GM21723 (cell line): ENCODE measurements around the gene TGM2.

Source experiments
- ATAC-seq: cut with Tn5 transposase; IDR thresholded peaks from one replicate; pipeline ENCODE4 v1.9.1; 2021; ENCODE audit warnings: mild to moderate bottlenecking, moderate library complexity; ENCODE audit not compliant: unreplicated experiment

Gene TGM2

GRCh38 chr20:38162878-38163875 is 1.9 kb downstream of the TGM2 start:
- ATAC-seq: no peak

DNA sequence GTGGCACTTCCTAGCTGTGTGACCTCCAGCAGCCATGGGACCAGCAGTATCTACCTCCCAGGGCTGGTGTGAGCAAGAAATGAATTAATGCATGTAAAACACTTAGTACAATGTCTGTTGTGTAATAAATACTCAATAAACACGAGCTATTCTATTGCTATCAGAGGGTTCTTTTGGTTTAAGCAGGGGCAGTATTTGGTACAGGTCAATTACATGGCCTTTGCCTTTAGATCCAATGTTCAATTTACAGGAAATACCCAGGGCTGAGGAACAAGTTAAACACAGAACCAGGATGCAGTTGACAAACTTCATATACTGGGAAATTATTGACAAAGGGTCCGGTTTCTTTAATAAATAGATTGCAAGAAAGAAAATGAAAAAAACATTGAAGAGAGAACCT is 2.9 kb downstream of the TGM2 start:
- ATAC-seq: no peak

GRCh38 chr20:38161412-38161774 is 3.7 kb downstream of the TGM2 start:
- no peak for ATAC-seq

- ATAC-seq: no peak
These were observed 4.9 kb downstream of the TGM2 start for GRCh38 chr20:38159957-38160756.

DNA sequence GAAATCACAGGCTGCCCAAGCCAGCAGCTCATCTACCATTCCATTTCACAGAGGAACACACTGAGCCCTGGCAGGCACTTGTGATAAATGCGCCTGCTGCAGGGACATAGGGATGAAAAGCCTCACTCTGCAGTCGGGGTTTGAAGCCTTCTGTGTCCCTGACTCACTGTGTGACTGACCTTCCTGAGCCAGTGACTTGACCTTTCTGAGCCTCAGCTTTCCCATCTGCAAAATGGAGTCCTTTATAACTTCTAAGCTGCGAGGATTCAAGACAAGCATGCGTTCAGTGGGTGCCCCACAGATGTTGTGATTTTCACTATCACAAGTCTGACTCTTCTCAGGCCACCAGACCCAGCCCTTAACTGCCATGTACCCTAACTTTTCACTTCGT is 5.5 kb downstream of the TGM2 start:
- ATAC-seq: no peak

GRCh38 chr20:38158701-38159351 is 6.2 kb downstream of the TGM2 start:
- ATAC-seq: no peak

DNA sequence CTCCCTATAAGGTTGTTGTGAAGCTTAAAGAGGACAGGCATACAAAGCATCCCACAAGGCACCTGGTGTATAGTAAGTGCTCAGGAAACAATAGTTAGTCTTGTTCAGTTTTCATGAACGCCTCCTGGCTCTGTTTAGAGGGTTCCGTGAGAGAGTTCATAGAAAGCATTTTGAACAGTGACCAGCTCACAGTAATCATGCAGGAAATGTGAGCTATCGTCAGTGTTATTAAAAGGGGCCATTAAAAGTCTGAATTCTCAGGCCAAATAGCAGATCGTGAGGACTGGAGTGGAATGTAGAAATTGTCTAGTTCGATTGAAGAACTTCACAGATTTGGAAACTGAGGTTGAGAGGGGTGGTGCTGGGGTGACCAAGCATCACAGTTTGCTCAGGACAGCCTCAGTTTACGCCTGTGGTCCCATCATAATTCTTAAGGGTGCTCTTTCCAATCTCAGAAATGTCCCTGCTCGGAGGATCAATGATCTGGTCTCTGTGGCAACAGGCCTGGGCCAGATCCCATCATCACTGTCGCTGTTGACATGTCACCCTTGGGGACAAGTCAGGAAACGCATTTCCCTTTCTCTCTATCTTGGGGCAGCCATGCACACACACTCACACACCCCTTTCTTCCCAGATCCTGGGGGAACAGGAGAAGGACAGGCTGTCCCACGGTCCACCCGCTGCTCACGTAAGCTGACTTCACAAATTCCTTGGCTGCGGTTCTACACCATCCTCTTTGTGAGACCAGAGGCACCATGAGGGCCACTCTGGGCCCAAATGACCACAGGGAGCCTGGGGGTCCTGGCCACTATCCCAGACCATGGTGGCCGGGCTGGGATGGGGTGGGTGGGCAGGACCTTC is 7.2 kb downstream of the TGM2 start:
- no peak for ATAC-seq

- ATAC-seq: no peak
These were observed 8.0 kb downstream of the TGM2 start for GRCh38 chr20:38156888-38157634.

DNA sequence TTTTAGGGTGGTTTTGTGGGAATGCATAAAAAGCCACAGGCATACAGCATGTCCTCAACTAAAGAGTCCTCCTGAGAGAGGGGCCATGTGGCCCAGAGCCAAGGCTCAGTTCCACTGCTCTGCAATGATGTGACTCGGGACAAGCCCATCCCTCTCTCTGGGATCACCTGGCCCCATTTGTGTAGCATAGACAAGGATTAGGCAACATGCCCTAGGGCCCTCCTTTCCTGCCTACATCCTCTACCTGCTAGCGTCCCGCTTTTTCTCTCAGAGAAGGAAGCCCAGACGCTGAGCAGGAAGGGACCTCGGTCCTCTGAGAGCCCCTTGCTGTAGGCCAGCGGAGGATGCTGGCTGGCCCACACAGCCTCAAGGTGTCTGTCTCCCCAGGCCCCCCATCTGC is 8.8 kb downstream of the TGM2 start:
- ATAC-seq: no peak

- ATAC-seq: no peak
These were observed 9.3 kb downstream of the TGM2 start for GRCh38 chr20:38155811-38156210.

GRCh38 chr20:38153401-38153800 is 11.7 kb downstream of the TGM2 start:
- ATAC-seq: no peak

- peak; percentile 41 for ATAC-seq
These were observed 12.3 kb downstream of the TGM2 start for GRCh38 chr20:38152621-38153221.

- peak; percentile 67 for ATAC-seq
These were observed 12.9 kb downstream of the TGM2 start for GRCh38 chr20:38152175-38152620.

GRCh38 chr20:38151455-38151854 is 13.6 kb downstream of the TGM2 start:
- no peak for ATAC-seq

- ATAC-seq: no peak
These were observed 14.5 kb downstream of the TGM2 start for GRCh38 chr20:38150335-38151170.

- ATAC-seq: no peak
These were observed 16.6 kb downstream of the TGM2 start for GRCh38 chr20:38148328-38149102.

DNA sequence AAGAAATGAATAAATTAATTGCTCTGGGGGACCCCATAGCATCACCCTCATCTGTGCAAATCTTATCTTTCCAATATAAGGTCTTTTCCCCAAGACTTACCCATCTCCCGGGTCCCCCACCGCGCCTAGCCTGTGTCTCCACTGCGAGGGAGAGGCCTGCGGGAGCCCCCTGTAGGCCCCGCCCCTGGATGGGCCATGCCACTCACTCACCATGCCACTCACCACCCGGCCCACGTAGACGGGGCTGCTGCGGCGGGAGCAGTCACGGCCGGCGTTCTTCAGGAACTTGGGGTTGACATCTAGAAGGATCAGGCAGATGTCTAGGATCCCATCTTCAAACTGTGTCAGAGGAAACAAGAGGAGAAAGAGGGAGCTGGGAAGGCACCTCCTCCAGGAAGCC is 17.3 kb downstream of the TGM2 start:
- ATAC-seq: no peak

DNA sequence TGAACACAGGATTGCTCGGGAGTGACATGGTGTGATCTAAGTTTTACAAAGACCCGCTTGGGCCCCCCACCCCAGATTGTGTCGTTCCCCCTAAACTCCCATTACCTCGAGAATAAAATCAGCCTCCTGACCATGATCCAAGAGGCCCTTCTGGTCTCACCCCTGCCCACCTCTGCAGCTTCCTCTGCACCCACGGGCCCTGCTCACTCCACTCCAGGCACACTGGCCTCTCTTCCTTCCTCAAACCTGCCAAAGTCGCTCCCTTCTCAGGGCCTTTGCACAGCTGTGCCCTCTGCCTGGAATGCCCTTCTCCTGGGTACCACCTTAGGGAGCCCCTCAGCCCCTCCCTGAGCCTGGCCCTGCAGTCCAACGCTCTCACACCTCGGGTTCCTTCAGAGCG is 17.9 kb downstream of the TGM2 start:
- ATAC-seq: no peak
